BLaER1 treated with 17β-estradiol and CSF1 and Interleukin-3, amounts not matched to agents 10 nM and 100 nM (cell line): ENCODE data around the gene NEMF.
A peak's percentile ranks its signal among the peaks of the same experiment; 100 is the strongest.
"Not testable (repeated sequence)": the region's sequence is repeated elsewhere in the genome, so short reads cannot be mapped to it uniquely, and the experiment has no call there.

Experiments
- H3K27ac ChIP-seq, 11 experiments: shearing (Covaris generic); formaldehyde crosslinking; 2 replicates each; pipeline ENCODE4 v1.8.1; 2022
- H3K27me3 ChIP-seq, 11 experiments: shearing (Covaris generic); formaldehyde crosslinking; 2 replicates each; pipeline ENCODE4 v1.8.1; 2022
- H3K36me3 ChIP-seq, 11 experiments: shearing (Covaris generic); formaldehyde crosslinking; 2 replicates each; pipeline ENCODE4 v1.8.1; 2022
- H3K4me1 ChIP-seq, 10 experiments: shearing (Covaris generic); formaldehyde crosslinking; 2 replicates each; pipeline ENCODE4 v1.8.1; 2022
- H3K4me2 ChIP-seq, 11 experiments: shearing (Covaris generic); formaldehyde crosslinking; 2 replicates each; pipeline ENCODE4 v1.8.1; 2022
- H3K4me3 ChIP-seq, 10 experiments: shearing (Covaris generic); formaldehyde crosslinking; 2 replicates each; pipeline ENCODE4 v1.8.1; 2022
- H3K9ac ChIP-seq, 11 experiments: shearing (Covaris generic); formaldehyde crosslinking; 2 replicates each; pipeline ENCODE4 v1.8.1; 2022
- H3K9me3 ChIP-seq, 11 experiments: shearing (Covaris generic); formaldehyde crosslinking; replicated peaks in 1 of 11; 2 replicates each; pipeline ENCODE4 v1.8.1; 2022
- H4K20me1 ChIP-seq, 11 experiments: shearing (Covaris generic); formaldehyde crosslinking; 2 replicates each; pipeline ENCODE4 v1.8.1; 2022
- Cebpa-rat ChIP-seq, 11 experiments: shearing (Covaris generic); IDR thresholded peaks; 2 replicates each; pipeline ENCODE4 v1.8.1; 2022

NEMF gene

GRCh38 chr14:49882826-49883694, 30.5 kb upstream of the NEMF start:
- no peak for TF ChIP-seq Cebpa-rat (IDR thresholded peaks at IDR 0.05)

DNA sequence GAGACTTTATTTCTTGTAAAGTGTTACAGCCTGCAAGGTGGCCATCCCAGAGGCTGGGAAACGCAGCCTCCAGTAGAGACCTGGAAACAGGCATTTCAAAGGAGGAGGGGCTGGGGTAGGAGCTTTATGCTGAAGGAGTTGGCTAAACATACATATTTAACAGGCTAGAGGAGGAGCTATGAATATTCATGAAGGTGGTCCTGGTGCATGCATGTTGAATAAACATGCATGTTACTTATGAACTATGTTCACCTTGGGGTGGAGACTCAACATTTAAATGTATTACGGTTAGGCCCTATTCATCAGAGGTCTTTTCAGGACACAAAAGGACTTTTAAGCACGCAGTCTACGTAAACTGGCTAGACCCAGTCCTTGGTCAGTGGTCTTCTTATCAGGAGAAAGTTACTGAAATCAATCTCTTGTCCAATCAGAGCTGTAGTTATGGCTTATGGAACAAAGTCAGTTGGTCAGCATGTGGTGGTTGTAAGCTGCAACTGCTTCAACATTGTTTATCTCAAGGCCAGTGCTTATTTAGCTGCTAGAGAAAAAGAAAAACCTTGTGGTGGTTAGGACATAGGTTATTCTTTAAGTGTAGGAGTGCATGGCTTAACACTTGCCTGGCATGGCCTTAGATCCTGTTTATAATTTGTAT, 28.9 kb upstream of the NEMF start:
- H3K27ac ChIP-seq = peak overlapping the region in 2 of 11 experiments; percentile 75 to 80; a peak in 4 of 22 replicates
- no peak overlapping the region for H3K4me3 ChIP-seq
- peak overlapping the region in 3 of 11 experiments; percentile 72 to 76 (median 73); a peak in 6 of 22 replicates for H3K4me2 ChIP-seq
- H3K9me3 ChIP-seq = peaks cover 0 to 8% (median 0%) of the 10 kb centered on the region in 11 experiments; a peak in 1 of 22 replicates
- H3K27me3 ChIP-seq = no peaks in the 10 kb centered on the region
- no peak overlapping the region; a peak in 1 of 22 replicates for H3K9ac ChIP-seq
- H4K20me1 ChIP-seq = no peaks in the 10 kb centered on the region
- no peaks in the 10 kb centered on the region for H3K36me3 ChIP-seq
- H3K4me1 ChIP-seq = peaks cover 4 to 73% (median 17%) of the 10 kb centered on the region in 10 experiments
- TF ChIP-seq Cebpa-rat (IDR thresholded peaks at IDR 0.05) = no peak

More at GRCh38 chr14:49882826-49883694, 30.5 kb upstream of the NEMF start:
- Histone ChIP-seq H3K4me1 (peaks cover 10 to 82% (median 24%) of the 10 kb centered on the region in 10 experiments), H3K9ac (peak overlapping the region in 2 of 11 experiments; percentile 10 to 43; a peak in 1 of 22 replicates), H4K20me1 (no peaks in the 10 kb centered on the region), H3K27me3 (no peaks in the 10 kb centered on the region), H3K27ac (peak overlapping the region in 4 of 11 experiments; percentile 50 to 75 (median 60); a peak in 8 of 22 replicates), H3K4me2 (peak overlapping the region in 5 of 11 experiments; percentile 43 to 76 (median 72); a peak in 10 of 22 replicates), H3K36me3 (no peaks in the 10 kb centered on the region), H3K9me3 (peaks cover 0 to 8% (median 0%) of the 10 kb centered on the region in 11 experiments; a peak in 1 of 22 replicates), H3K4me3 (no peak overlapping the region)

GRCh38 chr14:49880267-49881064, 27.9 kb upstream of the NEMF start:
- H3K36me3 ChIP-seq = no peaks in the 10 kb centered on the region
- H3K27ac ChIP-seq = peak overlapping the region in 6 of 11 experiments; percentile 28 to 80 (median 58); a peak in 10 of 22 replicates
- peak overlapping the region in 4 of 11 experiments; percentile 16 to 67 (median 60); a peak in 6 of 22 replicates for H3K9ac ChIP-seq
- TF ChIP-seq Cebpa-rat (IDR thresholded peaks at IDR 0.05) = no peak
- no peaks in the 10 kb centered on the region for H3K27me3 ChIP-seq
- no peak overlapping the region for H3K4me3 ChIP-seq
- peaks cover 0 to 8% (median 0%) of the 10 kb centered on the region in 11 experiments; a peak in 1 of 22 replicates for H3K9me3 ChIP-seq
- H3K4me2 ChIP-seq = peak overlapping the region in 5 of 11 experiments; percentile 15 to 76 (median 72); a peak in 10 of 22 replicates
- H3K4me1 ChIP-seq = peaks cover 0 to 63% (median 10%) of the 10 kb centered on the region in 10 experiments; a peak in 11 of 20 replicates
- H4K20me1 ChIP-seq = no peaks in the 10 kb centered on the region

- TF ChIP-seq Cebpa-rat (IDR thresholded peaks at IDR 0.05) = no peak
- peak overlapping the region in 3 of 11 experiments; percentile 52 to 67 (median 67); a peak in 5 of 22 replicates for H3K9ac ChIP-seq
Observed at GRCh38 chr14:49879646-49880204, 27.1 kb upstream of the NEMF start.

DNA sequence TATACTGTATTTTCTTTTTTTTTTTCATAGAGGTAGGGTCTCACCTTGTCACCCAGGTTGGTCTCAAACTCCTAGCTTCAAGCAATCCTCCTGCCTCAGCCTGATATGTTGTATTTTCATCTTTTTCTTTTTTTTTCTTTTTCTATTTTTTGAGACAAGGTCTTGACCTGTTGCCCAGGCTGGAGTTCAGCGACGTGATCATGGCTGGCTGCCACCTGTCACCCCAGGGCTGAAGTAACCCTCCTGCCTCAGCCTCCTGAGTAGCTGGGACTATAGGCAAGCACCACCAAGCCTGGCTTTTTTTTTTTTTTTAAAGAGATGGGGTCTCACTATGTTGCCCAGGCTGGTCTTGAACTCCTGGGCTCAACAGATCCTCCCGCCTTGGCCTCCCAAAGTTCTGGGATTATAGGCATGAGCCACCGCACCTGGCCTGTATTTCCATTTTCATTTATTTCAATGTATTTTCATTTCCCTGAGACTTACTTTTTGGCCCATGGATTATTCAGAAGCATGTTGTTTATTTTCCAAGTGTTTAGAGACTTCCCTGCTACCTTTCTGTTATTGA, 24.1 kb upstream of the NEMF start:
- Histone ChIP-seq H3K9me3 (no peaks in the 10 kb centered on the region), H3K4me2 (no peak overlapping the region), H3K27ac (no peak overlapping the region), H3K36me3 (no peaks in the 10 kb centered on the region), H4K20me1 (no peaks in the 10 kb centered on the region), H3K4me1 (peaks cover 0 to 33% (median 7%) of the 10 kb centered on the region in 10 experiments; a peak in 11 of 20 replicates), H3K27me3 (no peaks in the 10 kb centered on the region), H3K4me3 (no peak overlapping the region), H3K9ac (no peak overlapping the region)
- TF ChIP-seq Cebpa-rat (IDR thresholded peaks at IDR 0.05) = no peak

More at GRCh38 chr14:49879646-49880204, 27.1 kb upstream of the NEMF start:
- peak overlapping the region in 4 of 11 experiments; percentile 45 to 80 (median 74); a peak in 8 of 22 replicates for H3K27ac ChIP-seq
- peaks cover 0 to 58% (median 10%) of the 10 kb centered on the region in 10 experiments; a peak in 11 of 20 replicates for H3K4me1 ChIP-seq
- H3K36me3 ChIP-seq = no peaks in the 10 kb centered on the region
- no peaks in the 10 kb centered on the region for H3K27me3 ChIP-seq
- H4K20me1 ChIP-seq = no peaks in the 10 kb centered on the region
- peak overlapping the region in 5 of 11 experiments; percentile 15 to 76 (median 72); a peak in 10 of 22 replicates for H3K4me2 ChIP-seq
- peaks cover 0 to 8% (median 0%) of the 10 kb centered on the region in 11 experiments; a peak in 1 of 22 replicates for H3K9me3 ChIP-seq
- H3K4me3 ChIP-seq = no peak overlapping the region

DNA sequence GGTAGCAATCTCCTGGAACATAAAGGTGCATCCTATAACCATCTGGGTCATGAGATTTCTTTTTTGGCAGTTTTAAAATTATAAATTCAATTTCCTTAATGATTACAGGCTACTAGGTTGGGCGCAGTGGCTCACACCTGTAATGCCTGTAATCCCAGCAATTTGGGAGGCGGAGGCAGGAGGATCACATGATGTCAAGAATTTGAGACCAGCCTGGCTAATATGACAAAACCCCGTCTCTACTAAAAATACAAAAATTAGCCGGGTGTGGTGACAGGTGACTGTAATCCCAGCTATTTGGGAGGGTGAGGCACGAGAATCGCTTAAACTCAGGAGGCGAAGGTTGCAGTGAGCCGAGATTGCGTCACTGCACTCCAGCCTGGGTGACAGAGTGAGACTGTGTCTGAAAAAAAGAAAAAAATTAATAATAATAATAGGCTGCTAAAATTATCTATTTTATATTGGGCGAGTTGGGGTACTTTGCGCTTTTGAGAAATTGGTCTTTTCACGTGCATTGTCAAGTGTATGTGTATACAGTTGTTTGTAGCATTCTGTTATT, 23.1 kb upstream of the NEMF start:
- Histone ChIP-seq H3K4me2 (no peak overlapping the region), H3K9me3 (no peaks in the 10 kb centered on the region), H4K20me1 (no peaks in the 10 kb centered on the region), H3K9ac (no peak overlapping the region), H3K36me3 (no peaks in the 10 kb centered on the region), H3K4me3 (no peak overlapping the region), H3K27ac (no peak overlapping the region), H3K4me1 (peaks cover 0 to 32% (median 6%) of the 10 kb centered on the region in 10 experiments; a peak in 11 of 20 replicates), H3K27me3 (no peaks in the 10 kb centered on the region)
- 0 out of 22 replicates have a peak, but pooled peaks of 1 of the 11 experiments have one; percentile 19 for TF ChIP-seq Cebpa-rat (IDR thresholded peaks at IDR 0.05)

GRCh38 chr14:49873548-49873947, 21.0 kb upstream of the NEMF start:
- H4K20me1 ChIP-seq, H3K27ac ChIP-seq, H3K9me3 ChIP-seq, H3K4me3 ChIP-seq, H3K36me3 ChIP-seq, H3K4me2 ChIP-seq, H3K9ac ChIP-seq, H3K27me3 ChIP-seq: not testable (repeated sequence)
- H3K4me1 ChIP-seq = peaks cover 6 to 36% (median 12%) of the 10 kb centered on the region in 10 experiments
